Fibroblast of lung (primary cell): ENCODE data around the gene KCNK10.

Source experiments
- CTCF ChIP-seq, 2 donors: IDR thresholded peaks in 1 of 2; conservative IDR thresholded peaks in 1 of 2; 1 replicate in 1 of 2; 2 replicates in 1 of 2; pipeline ENCODE4 v1.5.1; 2011 to 2012; ENCODE audit warnings: low read length in 2 of 2, control low read depth in 1 of 2, inconsistent platforms in 1 of 2, low read depth in 1 of 2, mild to moderate bottlenecking in 1 of 2
- EZH2 ChIP-seq: IDR thresholded peaks from 2 replicates; pipeline ENCODE4 v1.5.1; 2012; ENCODE audit warnings: low read length, control low read depth, mild to moderate bottlenecking; ENCODE audit errors: missing control alignments

GRCh38 chr14:88316521-88316920, 6.5 kb downstream of the KCNK10 start:
- TF ChIP-seq CTCF (conservative IDR thresholded peaks at IDR 0.05 in 1 of 2, IDR thresholded peaks at IDR 0.05 in 1 of 2; ENCODE audit: low read depth in 1 of 2, low read length in 2 of 2) (no peak), EZH2 (no peak)
